Smooth muscle cell (in vitro differentiated cells): ENCODE measurements around the gene PRKG2. TPM values are rescaled to one million over a fixed set of nuclear protein-coding genes. Genes with fewer than 3 reads are reported as not detected.
A peak's percentile ranks its signal among the peaks of the same experiment; 100 is the strongest.

Source experiments
- DNase-seq: peaks from one replicate; lab custom pipeline; 2025; ENCODE audit not compliant: unreplicated experiment; lab: John Stamatoyannopoulos, UW
- H2AFZ ChIP-seq: fragments of 200-600 bp; sonication (generic); 2 replicates; pipeline ENCODE4 v1.6.0; 2016; ENCODE audit warnings: antibody characterized with exemption, low read depth, mild to moderate bottlenecking
- H3F3A ChIP-seq: fragments of 200-600 bp; sonication (generic); 2 replicates; pipeline ENCODE4 v1.6.0; 2017; ENCODE audit warnings: antibody characterized with exemption, low read depth
- H3K27ac ChIP-seq: fragments of 200-600 bp; sonication (generic); 2 replicates; pipeline ENCODE4 v1.5.1; 2016; ENCODE audit warnings: low read depth, mild to moderate bottlenecking
- H3K27me3 ChIP-seq: fragments of 200-600 bp; sonication (generic); 2 replicates; pipeline ENCODE4 v1.6.1; 2016; ENCODE audit warnings: low read depth, mild to moderate bottlenecking
- H3K36me3 ChIP-seq: fragments of 200-600 bp; sonication (generic); 2 replicates; pipeline ENCODE4 v1.5.1; 2016; ENCODE audit warnings: low read depth
- H3K4me1 ChIP-seq: fragments of 200-600 bp; sonication (generic); 2 replicates; pipeline ENCODE4 v1.5.1; 2016; ENCODE audit warnings: low read depth
- H3K4me2 ChIP-seq: fragments of 200-600 bp; sonication (generic); 2 replicates; pipeline ENCODE4 v1.6.0; 2016; ENCODE audit warnings: mild to moderate bottlenecking
- H3K4me3 ChIP-seq: fragments of 200-600 bp; sonication (generic); 2 replicates; pipeline ENCODE4 v1.5.1; 2016; ENCODE audit warnings: mild to moderate bottlenecking
- H3K79me2 ChIP-seq: fragments of 200-600 bp; sonication (generic); 2 replicates; pipeline ENCODE4 v1.6.0; 2016; ENCODE audit warnings: low read depth, mild to moderate bottlenecking
- H3K9ac ChIP-seq: fragments of 200-600 bp; sonication (generic); 2 replicates; pipeline ENCODE4 v1.6.0; 2016; ENCODE audit warnings: low read depth
- H3K9me3 ChIP-seq: fragments of 200-600 bp; sonication (generic); replicated peaks from 2 replicates; pipeline ENCODE4 v1.5.1; 2016; ENCODE audit warnings: low read depth
- H4K20me1 ChIP-seq: fragments of 200-600 bp; sonication (generic); 2 replicates; pipeline ENCODE4 v1.6.0; 2016; ENCODE audit warnings: low read depth
- CTCF ChIP-seq: fragments of 200-600 bp; sonication (generic); IDR thresholded peaks from 2 replicates; pipeline ENCODE4 v1.5.1; 2017; ENCODE audit warnings: borderline replicate concordance, mild to moderate bottlenecking, antibody characterized with exemption; ENCODE audit not compliant: insufficient read depth, poor library complexity, severe bottlenecking
- WGBS: methylation state at CpG from one replicate; pipeline ENCODE4 v1.1.7; 2016; ENCODE audit warnings: low lambda C conversion rate; 5-methylcytosine and 5-hydroxymethylcytosine counted together
- polyA plus RNA-seq: library from polyadenylated mRNA; unstranded; fragments of >200 nt; fragmentation: Nextera tagmentation; extraction: Ambion mirVana; gene quantifications from 2 replicates; pipeline ENCODE4 v1.2.1, GENCODE V29; 2016
- total RNA-seq: library from RNA; depleted of rRNA; stranded (reverse); fragments of >200 nt; gene quantifications from 2 replicates; pipeline ENCODE4 v1.2.3, GENCODE V29; 2014

PRKG2 gene
- total and polyA plus RNA-seq, 2 experiments from 2014 or later = 0.09 TPM; not detected in 1

- no peak for DNase-seq
- Histone ChIP-seq H3K9ac (no peak overlapping the region), H4K20me1 (no peaks in the 10 kb centered on the region), H3K27ac (no peak overlapping the region), H3K4me2 (peak overlapping the region; percentile 81), H3K27me3 (no peaks in the 10 kb centered on the region), H3K9me3 (no peaks in the 10 kb centered on the region), H3K79me2 (no peaks in the 10 kb centered on the region), H2AFZ (peak overlapping the region; percentile 43), H3K4me3 (peak overlapping the region; percentile 51), H3K36me3 (no peaks in the 10 kb centered on the region), H3K4me1 (no peaks in the 10 kb centered on the region), H3F3A (no peaks in the 10 kb centered on the region)
- WGBS = 79% methylated on average over 1 of the region's 1 CpG
- TF ChIP-seq CTCF = no peak
Observed at GRCh38 chr4:81152839-81153713, 61.9 kb downstream of the PRKG2 start.

- Histone ChIP-seq H3F3A (no peaks in the 10 kb centered on the region), H3K27ac (no peak overlapping the region), H3K27me3 (no peaks in the 10 kb centered on the region), H3K9ac (no peak overlapping the region), H3K79me2 (no peaks in the 10 kb centered on the region), H2AFZ (no peak overlapping the region), H3K4me3 (no peak overlapping the region), H3K9me3 (no peaks in the 10 kb centered on the region), H3K4me2 (no peak overlapping the region), H3K36me3 (no peaks in the 10 kb centered on the region), H4K20me1 (no peaks in the 10 kb centered on the region), H3K4me1 (no peaks in the 10 kb centered on the region)
- DNase-seq = no peak
- TF ChIP-seq CTCF = no peak
Observed at GRCh38 chr4:81149976-81150375, 65.0 kb downstream of the PRKG2 start.

- no peak overlapping the region for H3K9ac ChIP-seq
- no peak overlapping the region for H2AFZ ChIP-seq
- no peaks in the 10 kb centered on the region for H3K4me1 ChIP-seq
- no peak overlapping the region for H3K27ac ChIP-seq
- WGBS = 94% methylated on average over 6 of the region's 6 CpGs
- no peak for TF ChIP-seq CTCF
- H3K27me3 ChIP-seq = no peaks in the 10 kb centered on the region
- H3F3A ChIP-seq = no peaks in the 10 kb centered on the region
- H3K36me3 ChIP-seq = no peaks in the 10 kb centered on the region
- H4K20me1 ChIP-seq = no peaks in the 10 kb centered on the region
- no peaks in the 10 kb centered on the region for H3K79me2 ChIP-seq
- DNase-seq = no peak
- no peaks in the 10 kb centered on the region for H3K9me3 ChIP-seq
- H3K4me2 ChIP-seq = no peak overlapping the region
- no peak overlapping the region for H3K4me3 ChIP-seq
Observed at GRCh38 chr4:81148576-81148975, 66.4 kb downstream of the PRKG2 start.

- H3K4me2 ChIP-seq = no peak overlapping the region
- TF ChIP-seq CTCF = no peak
Observed at GRCh38 chr4:81146466-81146865, 68.6 kb downstream of the PRKG2 start.

More at GRCh38 chr4:81146466-81146865, 68.6 kb downstream of the PRKG2 start:
- Histone ChIP-seq H2AFZ (no peak overlapping the region), H4K20me1 (no peaks in the 10 kb centered on the region), H3K9ac (no peak overlapping the region), H3K27me3 (no peaks in the 10 kb centered on the region), H3F3A (no peaks in the 10 kb centered on the region), H3K79me2 (no peaks in the 10 kb centered on the region), H3K4me1 (no peaks in the 10 kb centered on the region), H3K36me3 (no peaks in the 10 kb centered on the region), H3K9me3 (no peaks in the 10 kb centered on the region), H3K4me3 (no peak overlapping the region), H3K27ac (no peak overlapping the region)
- no peak for DNase-seq
